ENCODE results near the gene PPARGC1A.

Gene PPARGC1A

GRCh38 chr4:23909671-23910070, 19.8 kb upstream of the PPARGC1A start:
- no peak for DNase-seq

DNA sequence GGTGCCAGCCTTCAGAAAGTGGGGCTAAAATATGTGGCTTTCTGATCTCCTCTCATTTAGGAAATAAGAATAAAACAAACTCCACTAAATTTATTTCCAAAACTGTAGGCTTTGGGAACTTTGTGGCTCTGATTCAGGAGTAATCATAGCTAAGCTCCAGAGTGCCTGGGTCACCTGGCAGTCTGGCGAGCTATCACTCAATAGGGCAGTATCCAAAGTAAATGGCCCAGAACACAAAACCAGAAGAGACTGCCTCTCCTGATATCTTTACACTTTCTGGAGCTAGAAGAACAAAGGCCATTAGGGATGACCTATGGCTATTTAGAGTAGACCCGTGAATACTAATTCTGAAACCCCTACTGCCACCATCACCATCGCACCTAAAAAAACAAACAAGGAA, 17.0 kb upstream of the PPARGC1A start:
- DNase-seq = no peak

DNA sequence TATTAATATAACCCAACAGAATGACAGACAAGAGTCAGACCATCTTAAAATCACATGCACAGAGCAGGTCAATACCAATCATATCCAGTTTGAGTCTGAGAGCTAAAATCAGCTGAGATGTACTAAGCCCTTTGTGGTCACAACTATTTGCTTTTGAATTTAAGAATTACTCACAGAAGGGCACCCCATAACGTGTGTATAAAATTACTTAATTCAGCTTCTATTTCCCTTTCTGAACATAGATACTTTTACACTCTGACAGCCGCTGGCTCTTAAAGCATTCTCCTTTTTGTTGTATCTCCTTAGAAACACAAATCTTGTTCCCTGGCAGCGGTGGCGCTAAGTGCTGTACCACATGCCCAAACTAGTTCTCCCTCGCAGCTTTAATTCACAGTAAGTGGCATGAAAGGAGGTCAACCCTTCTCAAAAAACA, 14.8 kb upstream of the PPARGC1A start:
- peak in 1 of 2 experiments; percentile 61 for DNase-seq

DNA sequence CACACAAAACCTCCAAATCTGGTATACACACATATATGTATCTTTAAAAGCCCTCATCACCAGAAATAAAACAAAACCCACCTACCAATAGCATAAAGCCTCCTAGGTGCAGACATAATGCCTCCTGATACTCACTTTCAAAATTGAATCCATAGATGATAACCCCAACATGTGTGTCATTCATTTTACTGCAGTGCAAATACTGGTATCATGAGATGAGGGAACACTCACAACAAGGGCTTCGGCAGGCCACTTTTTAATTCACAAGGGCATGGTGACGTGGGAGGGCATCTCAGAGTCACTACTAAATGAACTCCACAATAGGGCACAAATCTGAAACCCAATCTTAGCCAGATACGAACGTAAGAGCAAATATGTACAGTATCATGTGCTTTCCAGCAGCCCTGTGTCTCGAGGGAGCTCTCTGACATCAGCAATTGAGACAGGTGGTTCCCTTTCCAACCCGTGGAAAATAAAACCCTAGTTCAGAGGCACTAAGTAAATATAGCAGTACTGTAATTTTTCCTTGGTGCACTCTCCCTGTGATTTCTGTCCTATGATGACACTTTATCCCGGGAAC, 14.1 kb upstream of the PPARGC1A start:
- DNase-seq = peak; percentile 92 to 93

DNA sequence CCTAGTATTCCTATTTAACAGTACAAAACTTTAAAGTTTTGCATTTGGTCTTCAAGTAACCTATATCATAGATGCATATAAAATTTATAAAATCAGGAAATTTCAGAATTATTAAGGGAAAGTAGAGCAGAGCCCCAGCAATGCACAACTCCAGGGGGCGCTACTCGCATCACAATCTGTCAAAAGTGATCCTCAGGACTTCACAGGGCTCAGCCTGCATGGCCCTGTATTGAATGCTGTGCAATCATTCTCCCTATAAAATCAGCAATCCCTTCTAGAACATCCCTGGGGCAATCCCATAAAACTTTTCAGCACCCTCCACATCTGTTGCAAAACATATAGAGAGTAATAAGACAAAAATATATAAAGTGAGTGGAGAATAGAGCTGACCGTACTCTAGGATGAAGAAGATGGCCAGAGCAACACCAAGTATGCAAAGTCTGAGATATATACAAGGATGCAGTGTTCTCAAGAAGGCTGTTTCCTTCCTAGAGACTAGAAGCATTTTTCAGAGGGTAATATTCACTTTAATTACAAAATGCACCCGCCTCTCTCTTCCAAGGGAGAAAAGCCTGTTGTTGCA, 12.5 kb upstream of the PPARGC1A start:
- DNase-seq = peak in 1 of 2 experiments; percentile 26

DNA sequence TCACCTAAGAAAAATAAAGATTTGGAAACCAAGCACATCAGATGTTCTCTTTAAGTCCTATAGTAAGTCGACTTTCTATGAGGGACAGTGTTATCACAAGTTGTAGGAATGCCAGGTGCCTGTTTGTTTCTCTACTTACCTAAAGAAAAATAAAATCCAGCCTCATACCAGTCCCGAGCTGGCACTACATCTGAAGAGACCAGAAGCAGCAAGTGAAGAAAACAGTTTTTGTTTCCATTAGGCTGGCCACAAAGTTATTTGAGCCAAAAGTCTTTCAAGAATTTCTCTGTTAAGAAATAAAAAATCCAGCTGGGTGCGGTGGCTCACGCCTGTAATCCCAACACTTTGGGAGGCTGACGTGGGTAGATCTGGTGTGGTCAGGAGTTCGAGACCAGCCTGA, 10.8 kb upstream of the PPARGC1A start:
- no peak for DNase-seq

- DNase-seq = no peak
Observed at GRCh38 chr4:23899565-23899964, 9.7 kb upstream of the PPARGC1A start.

- no peak for DNase-seq
Observed at GRCh38 chr4:23897564-23898109, 7.8 kb upstream of the PPARGC1A start.

- no peak for DNase-seq
Observed at GRCh38 chr4:23894021-23894420, 4.2 kb upstream of the PPARGC1A start.

DNA sequence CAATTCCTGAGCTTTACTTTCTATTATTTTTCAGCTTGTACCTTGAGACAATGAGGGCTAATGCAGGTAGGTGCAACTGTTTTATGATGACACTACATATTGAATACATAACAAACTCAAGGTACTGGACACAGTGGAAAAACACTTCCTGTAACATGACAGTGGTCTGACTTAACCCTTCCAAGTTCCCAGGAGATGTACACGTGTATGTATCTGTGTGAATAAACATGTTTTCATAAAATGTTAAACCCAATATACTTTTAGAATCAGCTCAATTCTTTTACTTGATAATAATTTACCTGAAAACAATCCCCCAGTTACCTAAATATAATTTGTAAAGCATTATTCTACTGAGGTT, 1.2 kb upstream of the PPARGC1A start:
- no peak for DNase-seq

- DNase-seq = no peak
Observed at GRCh38 chr4:23890369-23891063, 669 bp upstream of the PPARGC1A start.

- DNase-seq = no peak
Observed at GRCh38 chr4:23889391-23889790, 456 bp downstream of the PPARGC1A start.

GRCh38 chr4:23888421-23889319, 1.2 kb downstream of the PPARGC1A start:
- no peak for DNase-seq

- no peak for DNase-seq
Observed at GRCh38 chr4:23887989-23888388, 1.9 kb downstream of the PPARGC1A start.

DNA sequence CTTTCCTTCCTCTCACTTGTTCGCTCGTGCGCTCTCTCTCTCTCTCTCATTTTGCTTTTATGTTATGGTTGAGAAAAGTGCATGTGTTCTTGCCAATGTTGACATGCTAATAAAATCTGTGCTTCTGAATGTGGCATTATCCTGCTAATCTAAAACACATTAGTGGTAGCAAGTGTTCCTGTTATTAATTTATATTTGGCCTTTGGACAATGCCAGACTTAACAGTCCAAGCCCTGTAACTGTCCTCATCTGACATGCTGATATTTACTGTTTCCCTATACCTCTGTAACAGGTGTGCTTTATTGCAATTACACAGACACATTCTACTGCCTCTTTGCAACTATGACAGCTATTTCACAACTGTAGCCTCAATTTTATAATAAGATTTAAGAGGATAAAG, 2.7 kb downstream of the PPARGC1A start:
- no peak for DNase-seq

DNA sequence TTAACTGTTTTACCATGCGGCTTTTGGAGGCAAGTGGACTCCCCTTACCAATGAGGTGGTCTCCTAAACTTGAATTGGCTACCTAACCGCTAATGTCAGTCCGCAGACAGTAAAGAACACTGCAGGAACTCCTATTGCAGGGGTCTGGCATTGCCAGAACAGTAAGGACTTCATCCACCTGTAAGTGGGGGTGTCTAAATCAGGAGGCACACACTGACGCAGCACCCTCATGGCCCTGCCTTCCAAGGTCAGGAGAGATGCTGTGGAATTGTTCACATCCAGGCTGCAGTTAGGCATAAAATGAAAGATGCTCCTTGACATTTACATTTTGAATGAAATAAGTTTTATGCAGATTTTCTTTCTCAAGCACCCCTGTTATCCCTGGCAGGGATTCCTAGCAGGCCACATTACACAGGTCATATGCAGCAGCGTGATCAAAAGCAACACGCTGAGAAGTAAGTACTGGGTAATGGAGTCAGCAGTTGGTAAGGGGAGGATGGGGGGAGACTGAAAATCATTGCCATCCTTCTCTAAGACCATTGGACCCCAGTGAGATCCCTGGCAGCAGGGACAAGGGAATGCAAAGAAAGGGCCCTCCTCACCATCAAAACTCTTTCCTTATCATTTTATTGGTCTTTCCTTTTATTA, 3.8 kb downstream of the PPARGC1A start:
- DNase-seq = no peak

- DNase-seq = no peak
Observed at GRCh38 chr4:23884741-23885140, 5.1 kb downstream of the PPARGC1A start.

GRCh38 chr4:23884261-23884660, 5.6 kb downstream of the PPARGC1A start:
- no peak for DNase-seq

- no peak for DNase-seq
Observed at GRCh38 chr4:23882976-23883531, 6.8 kb downstream of the PPARGC1A start.

DNA sequence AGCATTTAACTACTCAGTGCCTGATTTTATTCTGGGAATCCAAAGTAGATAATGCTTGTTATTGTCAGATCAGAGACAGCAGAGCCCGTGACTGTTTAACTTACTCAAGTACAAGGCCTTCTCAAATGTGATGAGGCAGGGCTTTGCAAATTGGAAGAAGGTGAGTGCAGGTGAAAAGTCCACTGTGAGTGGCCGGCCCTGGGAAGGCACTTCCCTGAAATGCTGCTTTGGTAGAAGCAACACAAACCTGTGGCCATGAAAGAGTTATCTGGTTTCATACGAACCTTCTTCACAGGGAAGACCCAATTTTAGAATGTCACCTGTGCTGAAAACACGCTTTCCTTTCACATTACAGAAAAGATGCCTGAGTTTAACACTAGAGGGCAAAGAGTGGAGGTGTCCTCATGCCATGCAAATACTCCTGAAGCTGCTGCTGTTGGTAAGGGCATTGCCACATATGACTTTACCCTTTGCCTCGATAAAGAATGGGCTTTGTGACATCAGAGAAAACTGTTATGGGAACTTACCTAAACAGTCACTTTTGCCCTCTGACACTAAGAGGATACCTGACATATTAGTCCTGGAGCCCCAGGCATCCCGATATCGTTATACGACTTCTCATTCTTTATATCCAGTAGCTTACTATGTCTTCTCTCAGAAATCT, 8.0 kb downstream of the PPARGC1A start:
- DNase-seq = no peak

- peak in 1 of 2 experiments; percentile 18 for DNase-seq
Observed at GRCh38 chr4:23881052-23881501, 8.8 kb downstream of the PPARGC1A start.
